ACHN (cell line): Measurements from ENCODE around the gene SERPINB12.

Source experiments
- DNase-seq: peaks from one replicate; pipeline ENCODE4 v3.0.0-alpha.2; 2015
- in situ Hi-C: cut with HindIII; loops from 2 replicates; pipeline ENCODE4 v1.10.0; 2017; ENCODE audit warnings: low sequenced_read_pairs, low pct_ligation_motif_present, low pct_unique_long_range_greater_than_20kb

Gene SERPINB12

GRCh38 chr18:63544017-63544416 is 1.8 kb downstream of the SERPINB12 start:
- in situ Hi-C loops, result no loop called here
- DNase-seq, result no peak

DNA sequence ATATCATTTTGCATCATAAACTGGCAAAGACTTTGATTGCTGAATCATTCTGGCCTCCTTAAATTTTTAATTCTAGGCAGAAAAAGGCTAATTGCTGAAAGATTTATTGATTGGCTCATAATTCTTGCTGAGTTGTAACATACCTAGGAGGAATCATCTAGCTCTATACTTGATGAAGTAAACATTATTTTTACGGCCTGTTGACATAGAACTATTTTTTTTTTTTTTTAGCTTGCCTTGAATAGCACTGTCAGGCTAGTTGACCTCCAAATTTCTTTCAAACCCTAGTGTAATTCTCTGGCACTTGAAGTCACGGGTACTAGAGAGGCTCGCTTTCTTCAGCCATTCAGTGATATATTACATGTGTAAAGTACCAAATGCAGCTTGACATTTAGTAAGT is 2.8 kb downstream of the SERPINB12 start:
- in situ Hi-C loops, result no loop called here

DNA sequence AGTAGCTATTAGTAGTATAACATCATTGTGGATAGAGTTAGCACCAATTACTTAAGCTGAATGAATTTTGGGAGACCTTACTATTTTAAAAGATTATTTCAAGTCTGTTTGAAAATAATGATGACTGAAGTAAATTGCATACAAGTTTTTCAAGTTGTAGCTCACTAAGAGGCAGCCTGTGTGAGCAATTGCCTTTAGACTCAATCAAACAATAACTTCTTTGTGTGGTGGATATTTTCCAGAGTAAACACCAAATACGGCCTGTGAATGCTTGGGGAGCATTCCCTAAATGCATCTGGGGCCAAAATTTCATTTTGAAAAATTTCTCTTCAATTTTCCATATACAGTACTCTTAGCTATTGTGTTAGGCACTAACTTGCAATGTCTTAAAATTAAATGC is 7.9 kb downstream of the SERPINB12 start:
- in situ Hi-C loops, result no loop called here

More for the DNA sequence above, 2.8 kb downstream of the SERPINB12 start:
- no peak for DNase-seq

GRCh38 chr18:63551769-63552168 is 9.6 kb downstream of the SERPINB12 start:
- in situ Hi-C loops, result no loop called here
- no peak for DNase-seq

More for the DNA sequence above, 7.9 kb downstream of the SERPINB12 start:
- DNase-seq, result no peak

- in situ Hi-C loops, result no loop called here
- DNase-seq, result no peak
These were observed 10.4 kb downstream of the SERPINB12 start for GRCh38 chr18:63552581-63552980.

DNA sequence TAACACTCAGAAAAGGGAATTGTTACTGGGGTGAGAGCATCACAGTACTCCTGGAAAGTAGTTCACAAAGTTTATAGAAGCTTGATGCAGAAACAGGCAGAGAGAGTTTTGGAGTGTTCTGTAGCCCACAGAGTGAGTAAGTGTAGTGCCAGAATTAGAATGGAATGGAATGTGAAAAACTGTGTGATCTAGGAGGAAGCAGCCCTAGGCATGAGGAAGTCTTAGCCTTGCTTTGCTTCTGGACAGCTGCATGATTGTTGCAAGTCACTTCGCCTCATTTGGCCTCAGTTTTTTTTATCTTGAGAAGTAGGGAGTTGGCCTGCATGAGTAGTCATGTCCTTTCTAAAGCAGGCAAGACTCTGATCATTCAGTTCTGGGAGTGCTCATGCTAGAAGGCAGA is 10.9 kb downstream of the SERPINB12 start:
- in situ Hi-C loops, result no loop called here
- DNase-seq, result no peak

- DNase-seq, result no peak
- in situ Hi-C loops, result no loop called here
These were observed 17.7 kb downstream of the SERPINB12 start for GRCh38 chr18:63559567-63560491.

DNA sequence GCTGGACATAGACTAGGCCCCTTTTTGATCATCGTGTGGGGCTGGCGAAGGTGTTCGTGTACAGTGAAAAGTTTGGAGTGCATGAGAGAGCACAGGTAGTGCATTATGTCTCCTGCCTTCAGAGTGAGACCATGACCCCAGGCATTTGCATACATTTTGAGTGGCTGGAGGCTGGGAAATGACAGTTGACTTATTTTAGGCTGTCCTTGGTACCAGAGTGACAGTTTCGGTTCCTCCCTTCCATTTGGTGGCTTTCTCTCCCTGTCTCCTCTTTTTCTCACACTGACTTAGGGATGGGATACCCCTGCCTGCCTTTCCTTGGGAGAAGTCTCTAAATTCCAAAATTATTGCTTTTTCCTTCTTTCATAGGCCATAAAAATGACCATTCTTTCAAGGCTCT is 20.1 kb downstream of the SERPINB12 start:
- no peak for DNase-seq
- in situ Hi-C loops, result no loop called here

- in situ Hi-C loops, result no loop called here
- no peak for DNase-seq
These were observed 21.9 kb downstream of the SERPINB12 start for GRCh38 chr18:63564021-63564420.

GRCh38 chr18:63564561-63564960 is 22.4 kb downstream of the SERPINB12 start:
- DNase-seq, result no peak
- in situ Hi-C loops, result no loop called here

GRCh38 chr18:63567276-63567675 is 25.1 kb downstream of the SERPINB12 start:
- in situ Hi-C loops, result no loop called here
- DNase-seq, result no peak

DNA sequence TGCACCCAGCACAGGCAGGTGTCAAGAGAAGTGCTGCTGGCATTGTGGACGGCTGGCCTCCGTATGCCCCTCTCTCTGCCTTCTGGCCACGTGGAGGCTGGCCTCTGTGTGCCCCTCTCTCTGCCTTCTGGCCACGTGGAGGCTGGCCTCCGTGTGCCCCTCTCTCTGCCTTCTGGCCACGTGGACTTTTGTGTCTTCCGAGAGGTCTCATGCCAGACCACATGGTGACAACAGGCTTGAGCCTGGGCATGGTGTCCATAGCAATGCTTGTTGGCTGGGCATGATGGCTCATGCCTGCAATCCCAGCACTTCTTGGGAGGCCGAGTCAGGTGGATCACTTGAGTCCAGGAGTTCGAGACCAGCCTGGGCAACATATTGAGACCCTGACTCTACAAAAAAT is 25.7 kb downstream of the SERPINB12 start:
- in situ Hi-C loops, result no loop called here
- DNase-seq, result no peak

- DNase-seq, result no peak
- in situ Hi-C loops, result no loop called here
These were observed 28.6 kb downstream of the SERPINB12 start for GRCh38 chr18:63570721-63571120.

DNA sequence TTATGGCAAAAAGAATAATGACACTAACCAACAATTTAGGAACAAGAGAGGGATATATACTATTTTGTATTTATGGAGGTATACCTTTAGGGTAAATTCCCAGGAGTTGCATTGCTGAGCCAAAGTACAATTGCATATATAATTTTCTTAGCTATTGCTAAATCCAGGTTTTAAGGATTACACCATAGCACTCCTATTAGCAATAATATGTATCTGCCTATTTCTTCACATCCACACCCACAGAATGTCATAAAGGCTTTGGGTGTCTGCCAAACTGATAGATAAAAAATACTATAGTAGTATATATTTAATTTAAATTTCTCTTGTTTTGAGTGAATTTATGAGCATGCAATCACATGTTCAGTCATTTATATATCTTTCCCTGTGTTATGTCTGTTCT is 33.5 kb downstream of the SERPINB12 start:
- in situ Hi-C loops, result no loop called here
- DNase-seq, result no peak

DNA sequence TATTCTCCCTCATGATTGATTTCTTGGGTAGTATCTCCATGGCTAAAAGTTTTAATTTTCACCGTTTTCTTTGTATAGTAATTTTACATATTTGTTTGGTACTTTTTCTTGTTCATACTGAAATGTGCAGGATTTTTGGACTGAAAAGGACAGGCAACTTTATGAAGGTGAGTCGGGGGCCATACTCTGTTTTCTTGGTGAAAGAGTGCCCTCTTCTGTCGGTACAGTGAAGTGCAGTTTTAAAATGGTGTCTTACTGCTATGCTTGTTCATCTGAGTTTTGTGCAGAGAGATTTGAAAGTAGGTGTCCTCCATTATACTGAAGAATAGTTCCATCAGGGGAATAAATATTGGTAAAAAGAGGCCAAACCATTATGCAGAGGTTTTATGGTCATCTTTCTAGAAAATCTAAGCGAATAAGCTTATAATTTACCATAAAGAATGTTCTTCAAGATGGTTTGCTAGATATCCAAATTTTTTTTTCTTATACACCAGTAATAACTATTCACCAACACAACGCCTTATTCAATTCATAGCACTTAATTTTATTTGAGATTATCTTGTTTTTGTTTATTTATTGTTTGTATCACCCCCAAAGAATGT is 36.3 kb downstream of the SERPINB12 start:
- in situ Hi-C loops, result no loop called here
- DNase-seq, result peak; percentile 31

DNA sequence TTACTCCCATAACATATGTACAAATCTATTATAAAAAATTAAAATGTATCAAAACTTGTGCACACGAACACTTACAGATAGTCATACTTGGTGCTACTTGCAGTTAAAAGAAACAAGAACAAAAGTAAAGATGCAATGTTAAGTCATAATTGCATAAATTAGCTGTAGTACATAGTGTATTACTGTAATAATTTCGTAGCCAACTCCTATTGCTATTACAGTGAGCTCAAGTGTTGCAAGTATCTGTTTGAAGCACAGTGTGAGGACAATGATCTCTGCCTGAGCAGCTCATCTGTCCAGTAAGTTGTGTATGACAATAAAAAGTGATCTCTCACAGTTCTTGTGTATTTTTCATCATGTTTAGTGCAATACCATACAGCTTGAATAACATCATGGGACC is 37.4 kb downstream of the SERPINB12 start:
- in situ Hi-C loops, result no loop called here
- DNase-seq, result no peak

DNA sequence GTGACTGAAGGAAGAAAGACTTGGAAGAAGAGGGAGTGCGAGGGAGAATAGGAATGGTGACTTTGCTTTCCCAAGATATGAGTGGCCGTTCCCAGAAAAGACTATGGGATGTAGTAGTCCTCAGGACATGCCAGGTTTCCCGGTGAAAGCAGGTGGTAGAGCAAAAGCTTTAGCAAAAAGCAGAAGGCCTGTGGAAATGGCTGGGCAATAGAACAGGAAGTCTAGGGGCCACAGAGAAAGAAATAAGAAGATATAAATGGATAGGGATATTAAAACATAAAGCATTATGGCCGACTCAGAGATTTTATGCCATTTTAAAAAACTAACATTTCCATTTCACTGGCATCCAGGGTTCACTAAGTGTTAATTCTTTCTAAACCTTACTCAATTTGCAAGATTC is 43.8 kb downstream of the SERPINB12 start:
- no peak for DNase-seq
- in situ Hi-C loops, result no loop called here

- in situ Hi-C loops, result no loop called here
- DNase-seq, result no peak
These were observed 44.3 kb downstream of the SERPINB12 start for GRCh38 chr18:63586431-63586830.

- DNase-seq, result no peak
- in situ Hi-C loops, result no loop called here
These were observed 44.8 kb downstream of the SERPINB12 start, which contains the start of gene SERPINB13 for GRCh38 chr18:63586966-63587365. TSS of gene SERPINB13 (plus strand) at chr18:63587343. CDS start at chr18:63588668, 1,325 bp downstream.

- in situ Hi-C loops, result no loop called here
- no peak for DNase-seq
These were observed 46.7 kb downstream of the SERPINB12 start for GRCh38 chr18:63588909-63589308.
